Panc1 (cell line): ENCODE data around the gene TBC1D16. TPM values are rescaled to one million over a fixed set of nuclear protein-coding genes. Genes with fewer than 3 reads are reported as not detected.

Source experiments
- ATAC-seq: fragments of 200-7000 bp; cut with Tn5 transposase; 2 replicates; pipeline ENCODE4 v1.9.1; 2020; ENCODE audit warnings: mild to moderate bottlenecking, moderate library complexity
- BruUV-seq: library from RNA; stranded (reverse); fragments of 400-500 nt; replicated peaks from 2 replicates; lab custom pipeline; 2021; lab: Mats Ljungman, UMichigan
- CTCF ChIA-PET: fragments of 300-600 bp; sonication (Branson Sonifier 250); formaldehyde crosslinking; loops from one replicate; lab custom pipeline; 2022; ENCODE audit warnings: antibody characterized with exemption; lab: Charles Lee
- POLR2A ChIA-PET: fragments of 300-600 bp; sonication (Branson Sonifier 250); formaldehyde crosslinking; loops from one replicate; lab custom pipeline; 2022; ENCODE audit warnings: antibody characterized with exemption; lab: Charles Lee
- DNase-seq: peaks from one replicate; pipeline ENCODE4 v3.0.0-alpha.2; 2010; ENCODE audit warnings: low read depth, low spot score
- H3K27ac ChIP-seq: 2 replicates; pipeline ENCODE4 v1.5.1; 2011; ENCODE audit warnings: mild to moderate bottlenecking, low read length, inconsistent platforms
- H3K27me3 ChIP-seq: fragments of 200-500 bp; sonication (Bioruptor generic); 2 replicates; pipeline ENCODE4 v1.6.0; 2014; ENCODE audit warnings: low read length, inconsistent platforms; ENCODE audit not compliant: control insufficient read depth, insufficient read depth
- H3K36me3 ChIP-seq: fragments of 200-500 bp; sonication (Bioruptor generic); 2 replicates; pipeline ENCODE4 v1.5.1; 2014; ENCODE audit warnings: inconsistent platforms, mild to moderate bottlenecking, low read length, moderate library complexity; ENCODE audit not compliant: control insufficient read depth, insufficient read depth
- H3K4me1 ChIP-seq: 2 replicates; pipeline ENCODE4 v1.5.1; 2011; ENCODE audit warnings: inconsistent platforms, mild to moderate bottlenecking, low read length, moderate library complexity; ENCODE audit not compliant: control insufficient read depth, insufficient read depth
- H3K4me3 ChIP-seq, 2 experiments: 2 replicates each; pipeline ENCODE4 v1.5.1; 2011 to 2012; ENCODE audit warnings: low read depth in 2 of 2, low read length in 2 of 2, mild to moderate bottlenecking in 2 of 2, inconsistent platforms in 1 of 2, moderate library complexity in 1 of 2
- H3K9me3 ChIP-seq: fragments of 200-500 bp; sonication (Bioruptor generic); 2 replicates; pipeline ENCODE4 v1.5.1; 2014; ENCODE audit warnings: low read depth, mild to moderate bottlenecking, inconsistent platforms, low read length, moderate library complexity; ENCODE audit not compliant: control insufficient read depth, insufficient read depth
- CTCF ChIP-seq: fragments of 450-650 bp; IDR thresholded peaks from 2 replicates; pipeline ENCODE4 v1.5.1; 2017; ENCODE audit warnings: mild to moderate bottlenecking
- POLR2AphosphoS5 ChIP-seq: IDR thresholded peaks from 2 replicates; pipeline ENCODE4 v1.6.1; 2012; ENCODE audit warnings: mild to moderate bottlenecking, low read depth, low read length, moderate library complexity
- SIN3A ChIP-seq: IDR thresholded peaks from 2 replicates; pipeline ENCODE4 v1.6.1; 2012; ENCODE audit warnings: low read depth, mild to moderate bottlenecking, low read length, moderate library complexity, borderline replicate concordance; ENCODE audit not compliant: insufficient read depth
- TCF7L2 ChIP-seq: IDR thresholded peaks from 2 replicates; pipeline ENCODE4 v1.6.1; 2011; ENCODE audit warnings: mild to moderate bottlenecking, low read depth, low read length, inconsistent platforms
- in situ Hi-C: cut with HindIII; loops from 2 replicates; pipeline ENCODE4 v1.10.0; 2016; ENCODE audit warnings: low sequenced_read_pairs, low pct_unique_long_range_greater_than_20kb
- intact Hi-C: fragments of 100-400 bp; cut with micrococcal nuclease; formaldehyde crosslinking; loops from one replicate; pipeline ENCODE4 v1.10.0; 2022; ENCODE audit not compliant: unreplicated experiment
- total RNA-seq: library from RNA; stranded (reverse); gene quantifications from one replicate; pipeline ENCODE4 v1.2.1, GENCODE V29; 2021; ENCODE audit not compliant: unreplicated experiment
- TF ChIP-seq, protein P1 (sequence below), 2 experiments: IDR thresholded peaks; 2 replicates each; pipeline ENCODE4 v1.6.1; 2011 to 2012; ENCODE audit warnings: low read depth in 2 of 2, control low read depth in 1 of 2, low read length in 1 of 2, mild to moderate bottlenecking in 1 of 2, moderate library complexity in 1 of 2; ENCODE audit not compliant: insufficient read depth in 1 of 2

The TBC1D16 gene
- total RNA-seq, 1 experiment from 2014 or later: 41.6 TPM

- in situ Hi-C loops: loop anchor here (25.0 kb wide), 2 partner anchors 119 to 194 kb away; partner anchors contain the start of genes CBX2 and CBX8
Measured at GRCh38 chr17:79981090-79981489, 54.6 kb downstream of the TBC1D16 start.

GRCh38 chr17:79980246-79981043 is 55.2 kb downstream of the TBC1D16 start:
- POLR2A ChIA-PET: no interaction called here
- CTCF ChIA-PET: no interaction called here
- Histone ChIP-seq H3K27ac (no peak overlapping the region), H3K9me3 (no peaks in the 10 kb centered on the region), H3K36me3 (no peaks in the 10 kb centered on the region), H3K27me3 (no peaks in the 10 kb centered on the region), H3K4me3 (no peak overlapping the region), H3K4me1 (peaks cover 6% of the 10 kb centered on the region; the same call in 1 of the 2 replicates)
- TF ChIP-seq POLR2AphosphoS5: no peak
- TF ChIP-seq CTCF: no peak
- no peak for TF ChIP-seq TCF7L2
- ATAC-seq (no peak), DNase-seq (no peak)
- intact Hi-C loops (no loop called here), in situ Hi-C loops (loop anchor here (25.0 kb wide), 2 partner anchors 118 to 193 kb away; partner anchors contain the start of genes CBX2 and CBX8)
- no TSS peak for BruUV-seq

More at GRCh38 chr17:79981090-79981489, 54.6 kb downstream of the TBC1D16 start:
- ATAC-seq: no peak
- no peak overlapping the region for H3K27ac ChIP-seq
- TF ChIP-seq CTCF: no peak
- TF ChIP-seq TCF7L2: no peak
- TF ChIP-seq SIN3A: no peak
- TF ChIP-seq, protein P1, sequence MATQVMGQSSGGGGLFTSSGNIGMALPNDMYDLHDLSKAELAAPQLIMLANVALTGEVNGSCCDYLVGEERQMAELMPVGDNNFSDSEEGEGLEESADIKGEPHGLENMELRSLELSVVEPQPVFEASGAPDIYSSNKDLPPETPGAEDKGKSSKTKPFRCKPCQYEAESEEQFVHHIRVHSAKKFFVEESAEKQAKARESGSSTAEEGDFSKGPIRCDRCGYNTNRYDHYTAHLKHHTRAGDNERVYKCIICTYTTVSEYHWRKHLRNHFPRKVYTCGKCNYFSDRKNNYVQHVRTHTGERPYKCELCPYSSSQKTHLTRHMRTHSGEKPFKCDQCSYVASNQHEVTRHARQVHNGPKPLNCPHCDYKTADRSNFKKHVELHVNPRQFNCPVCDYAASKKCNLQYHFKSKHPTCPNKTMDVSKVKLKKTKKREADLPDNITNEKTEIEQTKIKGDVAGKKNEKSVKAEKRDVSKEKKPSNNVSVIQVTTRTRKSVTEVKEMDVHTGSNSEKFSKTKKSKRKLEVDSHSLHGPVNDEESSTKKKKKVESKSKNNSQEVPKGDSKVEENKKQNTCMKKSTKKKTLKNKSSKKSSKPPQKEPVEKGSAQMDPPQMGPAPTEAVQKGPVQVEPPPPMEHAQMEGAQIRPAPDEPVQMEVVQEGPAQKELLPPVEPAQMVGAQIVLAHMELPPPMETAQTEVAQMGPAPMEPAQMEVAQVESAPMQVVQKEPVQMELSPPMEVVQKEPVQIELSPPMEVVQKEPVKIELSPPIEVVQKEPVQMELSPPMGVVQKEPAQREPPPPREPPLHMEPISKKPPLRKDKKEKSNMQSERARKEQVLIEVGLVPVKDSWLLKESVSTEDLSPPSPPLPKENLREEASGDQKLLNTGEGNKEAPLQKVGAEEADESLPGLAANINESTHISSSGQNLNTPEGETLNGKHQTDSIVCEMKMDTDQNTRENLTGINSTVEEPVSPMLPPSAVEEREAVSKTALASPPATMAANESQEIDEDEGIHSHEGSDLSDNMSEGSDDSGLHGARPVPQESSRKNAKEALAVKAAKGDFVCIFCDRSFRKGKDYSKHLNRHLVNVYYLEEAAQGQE (IDR thresholded peaks at IDR 0.05; ENCODE audit: insufficient read depth in 1 of 2, low read depth in 2 of 2, low read length in 1 of 2): no peak
- ChIA-PET CTCF (no interaction called here), POLR2A (no interaction called here)
- no peak for DNase-seq
- no peaks in the 10 kb centered on the region for H3K27me3 ChIP-seq
- no peak overlapping the region for H3K4me3 ChIP-seq
- BruUV-seq: no TSS peak
- no peaks in the 10 kb centered on the region for H3K9me3 ChIP-seq
- peaks cover 12% of the 10 kb centered on the region for H3K4me1 ChIP-seq
- no peaks in the 10 kb centered on the region for H3K36me3 ChIP-seq
- intact Hi-C loops: no loop called here
